HepG2 (cell line): Measurements from ENCODE around the gene DIMT1. TPM values are rescaled to one million over a fixed set of nuclear protein-coding genes. Genes with fewer than 3 reads are reported as not detected.

Experiments used
- ATAC-seq: fragments of 200-7000 bp; cut with Tn5 transposase; 3 replicates; pipeline ENCODE4 v1.9.1; 2020; ENCODE audit warnings: mild to moderate bottlenecking, moderate library complexity
- BruUV-seq: library from RNA; stranded (reverse); fragments of 400-500 nt; replicated peaks from 2 replicates; lab custom pipeline; 2021; lab: Mats Ljungman, UMichigan
- CTCF ChIA-PET: fragments of 300-600 bp; formaldehyde crosslinking; extraction: SDS; loops from one replicate; lab custom pipeline; 2021; ENCODE audit warnings: low total read pairs, inconsistent platforms, low intra/inter-chr PET ratio; lab: Yijun Ruan, JAX
- POLR2A ChIA-PET: fragments of 350-600 bp; sonication (Branson Sonifier 250); formaldehyde crosslinking; loops from one replicate; lab custom pipeline; 2020; ENCODE audit warnings: antibody characterized with exemption, inconsistent platforms; lab: Yijun Ruan, JAX
- DNase-seq: peaks from one replicate; pipeline ENCODE4 v3.0.0-alpha.2; 2015; ENCODE audit warnings: low spot score
- FAIRE-seq: peaks from 3 replicates; lab custom pipeline; 2011; peaks lifted over from hg19 to GRCh38; lab: Jason Lieb, UNC
- H2AFZ ChIP-seq: one replicate; pipeline ENCODE4 v1.6.1; 2011; ENCODE audit warnings: low read length, inconsistent platforms
- H3K27ac ChIP-seq: fragments of 300-600 bp; 3 replicates; pipeline ENCODE4 v1.8.0; 2011; ENCODE audit warnings: mixed run types, mild to moderate bottlenecking, mixed read lengths, low read length, inconsistent platforms; ENCODE audit not compliant: insufficient read depth; ENCODE audit errors: extremely low read length
- H3K27me3 ChIP-seq, 2 experiments: fragments of 200-600 bp in 1 of 2; 2 replicates in 1 of 2; 3 replicates in 1 of 2; pipeline versions ENCODE4 v1.6.0 to v1.8.0; 2011; ENCODE audit warnings: low read length in 2 of 2, mild to moderate bottlenecking in 2 of 2, moderate library complexity in 2 of 2, inconsistent platforms in 1 of 2; ENCODE audit not compliant: insufficient read depth in 2 of 2, control insufficient read depth in 1 of 2
- H3K36me3 ChIP-seq, 2 experiments: fragments of 200-600 bp in 1 of 2; replicated peaks in 1 of 2; 2 replicates in 1 of 2; 3 replicates in 1 of 2; pipeline versions ENCODE4 v1.5.1 to v1.8.0; 2011; ENCODE audit warnings: low read length in 2 of 2, inconsistent platforms in 1 of 2; ENCODE audit not compliant: insufficient read depth in 2 of 2, control insufficient read depth in 1 of 2
- H3K4me1 ChIP-seq: 2 replicates; pipeline ENCODE4 v1.5.1; 2012; ENCODE audit warnings: low read length, inconsistent platforms; ENCODE audit not compliant: insufficient read depth
- H3K4me2 ChIP-seq: 2 replicates; pipeline ENCODE4 v1.6.0; 2011; ENCODE audit warnings: low read depth, low read length, inconsistent platforms
- H3K4me3 ChIP-seq, 3 experiments: fragments of 200-600 bp in 1 of 3; sonication (generic), shearing (Covaris generic) in 1 of 3; replicated peaks in 1 of 3; 2 replicates each; pipeline ENCODE4 v1.5.1; 2011 to 2016; ENCODE audit warnings: low read length in 3 of 3, inconsistent platforms in 2 of 3, low read depth in 2 of 3, mild to moderate bottlenecking in 2 of 3, control low read depth in 1 of 3, mixed read lengths in 1 of 3; ENCODE audit not compliant: insufficient read depth in 1 of 3
- H3K79me2 ChIP-seq: one replicate; pipeline ENCODE4 v1.6.1; 2011; ENCODE audit warnings: low read length, inconsistent platforms; ENCODE audit not compliant: insufficient read depth
- H3K9ac ChIP-seq: 2 replicates; pipeline ENCODE4 v1.6.0; 2011; ENCODE audit warnings: mild to moderate bottlenecking, low read depth, low read length, inconsistent platforms; ENCODE audit not compliant: insufficient read depth
- H3K9me3 ChIP-seq: 2 replicates; pipeline ENCODE4 v1.5.1; 2012; ENCODE audit warnings: mild to moderate bottlenecking, low read length
- H4K20me1 ChIP-seq: 2 replicates; pipeline ENCODE4 v1.6.0; 2011; ENCODE audit warnings: inconsistent platforms, mild to moderate bottlenecking, low read length, moderate library complexity; ENCODE audit not compliant: insufficient read depth
- EHMT2 ChIP-seq: fragments of 200-600 bp; sonication (generic); IDR thresholded peaks from 2 replicates; pipeline ENCODE4 v1.7.0; 2017; ENCODE audit warnings: antibody characterized with exemption, low read depth, low read length, borderline replicate concordance
- KMT2A ChIP-seq: sonication (generic); formaldehyde crosslinking; IDR thresholded peaks from 2 replicates; pipeline ENCODE4 v1.4.0; 2020; ENCODE audit warnings: missing genetic modification reagents
- SNRNP70 ChIP-seq: fragments of 200-400 bp; formaldehyde crosslinking; IDR thresholded peaks from 2 replicates; pipeline ENCODE4 v1.6.1; 2017; ENCODE audit warnings: mild to moderate bottlenecking, low read depth, low read length, moderate library complexity
- ZFP90 ChIP-seq: sonication (generic); formaldehyde crosslinking; IDR thresholded peaks from 2 replicates; pipeline ENCODE4 v1.8.0; 2022; ENCODE audit warnings: missing genetic modification reagents, mild to moderate bottlenecking, inconsistent platforms, borderline replicate concordance
- ZNF121 ChIP-seq: sonication (generic); formaldehyde crosslinking; IDR thresholded peaks from 2 replicates; pipeline ENCODE4 v1.5.0; 2020; ENCODE audit warnings: mild to moderate bottlenecking, missing genetic modification reagents
- ZNF501 ChIP-seq: sonication (generic); formaldehyde crosslinking; IDR thresholded peaks from 2 replicates; pipeline ENCODE4 v1.5.1; 2020; ENCODE audit warnings: mild to moderate bottlenecking, moderate library complexity, missing genetic modification reagents
- WGBS: methylation state at CpG from one replicate; pipeline ENCODE4 v1.1.6; 2017; ENCODE audit warnings: low lambda C conversion rate; 5-methylcytosine and 5-hydroxymethylcytosine counted together
- in situ Hi-C: cut with HindIII; loops from 2 replicates; pipeline ENCODE4 v1.10.0; 2017; ENCODE audit warnings: low pct_unique_long_range_greater_than_20kb; ENCODE audit not compliant: extremely low pct_ligation_motif_present
- intact Hi-C: fragments of 100-400 bp; cut with micrococcal nuclease; formaldehyde crosslinking; loops from one replicate; pipeline ENCODE4 v1.10.0; 2022; ENCODE audit not compliant: unreplicated experiment
- polyA plus RNA-seq, 8 experiments: library from polyadenylated mRNA; depleted of rRNA in 3 of 8; stranded (reverse) in 7 of 8; unstranded in 1 of 8; fragments of >200 nt; fragmentation: Illumina TruSeq in 4 of 8; extraction: Trizol in 4 of 8; gene quantifications; 2 replicates each; pipeline versions ENCODE4 v1.2.1 to v1.2.3, GENCODE V29; 2011 to 2016; ENCODE audit warnings: low read depth in 4 of 8, missing spikeins in 1 of 8, mixed read lengths in 1 of 8; ENCODE audit not compliant: insufficient read depth in 1 of 8
- total RNA-seq, 5 experiments: library from RNA; depleted of rRNA; stranded (reverse); fragments of >200 nt; fragmentation: Illumina TruSeq; extraction: Trizol; gene quantifications; 2 replicates each; pipeline ENCODE4 v1.2.3, GENCODE V29; 2016; ENCODE audit warnings: low read depth in 1 of 5

The DIMT1 gene
- total and polyA plus RNA-seq, 2 of the 13 experiments (the other 11 are each of a cell fraction or from before 2014, with no cell fraction given): 16.1 to 35.2 TPM

GRCh38 chr5:62421414-62421813, 17.7 kb upstream of the DIMT1 start:
- in situ Hi-C loops: no loop called here
- H3K27me3 ChIP-seq: no peaks in the 10 kb centered on the region
- no peak overlapping the region for H2AFZ ChIP-seq
- no peak for DNase-seq
- TF ChIP-seq EHMT2: no peak
- no peak for TF ChIP-seq ZNF501 (CRISPR knock-in tag)
- TF ChIP-seq KMT2A (CRISPR knock-in tag): no peak
- no peak for ATAC-seq
- CTCF ChIA-PET: no interaction called here
- peaks cover 78% of the 10 kb centered on the region for H3K79me2 ChIP-seq
- BruUV-seq: no TSS peak
- no peaks in the 10 kb centered on the region for H3K4me1 ChIP-seq
- WGBS: 95% methylated on average over 1 of the region's 1 CpG
- H3K4me3 ChIP-seq: no peak overlapping the region
- FAIRE-seq: no peak
- H3K4me2 ChIP-seq: no peak overlapping the region
- no peak overlapping the region for H3K9ac ChIP-seq
- POLR2A ChIA-PET: no interaction called here
- H4K20me1 ChIP-seq: no peaks in the 10 kb centered on the region
- intact Hi-C loops: no loop called here
- no peak overlapping the region for H3K27ac ChIP-seq
- H3K36me3 ChIP-seq: peaks cover 0 to 15% of the 10 kb centered on the region in 2 experiments; a peak in 2 of 5 replicates
- H3K9me3 ChIP-seq: no peaks in the 10 kb centered on the region

DNA sequence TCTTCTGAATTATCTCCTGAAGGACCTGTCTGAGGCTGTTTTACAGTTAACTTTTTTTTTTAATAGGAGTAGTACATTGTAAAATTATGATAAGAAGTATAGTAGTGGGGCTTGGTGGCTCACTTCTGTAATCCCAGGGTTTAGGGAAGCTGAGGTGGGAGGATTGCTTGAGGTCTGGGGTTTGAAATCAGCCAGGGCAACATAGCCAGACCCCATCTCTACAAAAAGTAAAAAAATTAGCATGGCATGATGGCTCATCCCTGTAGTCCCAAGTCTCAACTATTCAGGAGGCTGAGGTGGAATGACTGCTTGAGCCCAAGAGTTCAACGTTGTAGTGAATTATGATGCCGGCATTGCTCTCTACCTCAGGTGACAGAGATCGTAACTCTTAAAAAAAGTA, 15.9 kb upstream of the DIMT1 start:
- ATAC-seq (no peak), DNase-seq (no peak), FAIRE-seq (no peak)
- TF ChIP-seq SNRNP70 (no peak), ZNF121 (CRISPR knock-in tag) (0 out of 2 replicates have a peak, but pooled peaks have one; percentile 10), ZFP90 (CRISPR knock-in tag) (no peak)
- in situ Hi-C loops: no loop called here
- 95% methylated on average over 3 of the region's 3 CpGs for WGBS
- Histone ChIP-seq H3K27me3 (no peaks in the 10 kb centered on the region), H3K4me2 (no peak overlapping the region), H4K20me1 (no peaks in the 10 kb centered on the region), H2AFZ (no peak overlapping the region), H3K9me3 (no peaks in the 10 kb centered on the region), H3K4me1 (peaks cover 7% of the 10 kb centered on the region), H3K9ac (no peak overlapping the region), H3K4me3 (no peak overlapping the region), H3K36me3 (peaks cover 0 to 18% of the 10 kb centered on the region in 2 experiments; a peak in 2 of 5 replicates), H3K27ac (no peak overlapping the region), H3K79me2 (peaks cover 77% of the 10 kb centered on the region)
- intact Hi-C loops: no loop called here
- ChIA-PET CTCF (no interaction called here), POLR2A (no interaction called here)
- BruUV-seq: no TSS peak
